ENCODE data around the gene KLC4.

GRCh38 chr6:43034190-43034525, 25.3 kb upstream of the KLC4 start:
- TF ChIP-seq CTCF (IDR thresholded peaks at IDR 0.05) (no peak), POLR2AphosphoS2 (conservative IDR thresholded peaks at IDR 0.05; ENCODE audit: low read length) (no peak), MAZ (IDR thresholded peaks at IDR 0.05; ENCODE audit: borderline replicate concordance, low read depth, low read length) (no peak), POLR2A (IDR thresholded peaks at IDR 0.05; ENCODE audit: low read length) (no peak), MAFK (IDR thresholded peaks at IDR 0.05; ENCODE audit: partially characterized antibody) (no peak), CHD2 (IDR thresholded peaks at IDR 0.05; ENCODE audit: low read length, partially characterized antibody) (no peak), MAX (IDR thresholded peaks at IDR 0.05) (no peak)
- TF ChIP-seq, protein P1, sequence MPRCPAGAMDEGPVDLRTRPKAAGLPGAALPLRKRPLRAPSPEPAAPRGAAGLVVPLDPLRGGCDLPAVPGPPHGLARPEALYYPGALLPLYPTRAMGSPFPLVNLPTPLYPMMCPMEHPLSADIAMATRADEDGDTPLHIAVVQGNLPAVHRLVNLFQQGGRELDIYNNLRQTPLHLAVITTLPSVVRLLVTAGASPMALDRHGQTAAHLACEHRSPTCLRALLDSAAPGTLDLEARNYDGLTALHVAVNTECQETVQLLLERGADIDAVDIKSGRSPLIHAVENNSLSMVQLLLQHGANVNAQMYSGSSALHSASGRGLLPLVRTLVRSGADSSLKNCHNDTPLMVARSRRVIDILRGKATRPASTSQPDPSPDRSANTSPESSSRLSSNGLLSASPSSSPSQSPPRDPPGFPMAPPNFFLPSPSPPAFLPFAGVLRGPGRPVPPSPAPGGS (IDR thresholded peaks at IDR 0.05) = no peak

Measured in A549 (cell line).